HL-60/S4 (cell line): ENCODE results near the gene CDKN1C.
"Not testable (repeated sequence)": the region's sequence is repeated elsewhere in the genome, so short reads cannot be mapped to it uniquely, and the experiment has no call there.

Experiments
- in situ Hi-C: fragments of 300-500 bp; cut with MboI; formaldehyde crosslinking; loops from 2 replicates; pipeline ENCODE4 v1.14.3; 2022; ENCODE audit warnings: low sequenced_read_pairs

CDKN1C gene

DNA sequence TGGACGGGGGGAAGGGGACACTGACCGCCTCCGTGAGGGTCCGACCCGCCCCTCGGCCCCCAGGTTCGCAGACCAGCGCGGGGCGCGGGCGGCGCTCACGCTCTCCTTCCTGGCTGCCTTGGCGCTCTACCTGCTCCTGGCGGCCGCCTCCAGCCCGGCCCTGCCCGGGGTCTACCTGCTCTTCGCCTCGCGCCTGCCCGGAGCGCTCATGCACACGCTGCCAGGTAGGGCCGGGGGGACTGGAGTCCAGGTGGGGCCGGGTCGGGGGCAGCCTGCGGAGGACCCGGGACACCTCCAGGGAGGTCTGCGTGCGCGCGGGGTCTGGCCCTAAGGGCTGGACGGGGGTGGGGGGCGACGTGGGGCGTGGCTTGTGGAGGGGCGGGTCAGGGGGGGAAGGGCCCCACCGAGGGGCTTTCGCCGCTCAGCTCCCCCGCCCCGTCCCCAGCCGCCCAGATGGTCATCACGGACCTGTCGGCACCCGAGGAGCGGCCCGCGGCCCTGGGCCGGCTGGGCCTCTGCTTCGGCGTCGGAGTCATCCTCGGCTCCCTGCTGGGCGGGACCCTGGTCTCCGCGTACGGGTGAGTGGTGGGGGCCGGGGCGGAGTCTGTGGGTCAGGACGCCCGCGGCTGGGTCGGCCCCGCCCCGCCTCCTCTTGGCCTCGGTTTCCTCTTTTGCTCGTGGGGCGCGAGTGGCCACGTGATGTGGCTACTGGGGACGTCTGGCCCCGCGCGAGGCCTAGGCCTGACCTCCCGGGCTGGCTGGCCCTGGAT is 23.7 kb upstream of the CDKN1C start:
- in situ Hi-C loops = no loop called here

DNA sequence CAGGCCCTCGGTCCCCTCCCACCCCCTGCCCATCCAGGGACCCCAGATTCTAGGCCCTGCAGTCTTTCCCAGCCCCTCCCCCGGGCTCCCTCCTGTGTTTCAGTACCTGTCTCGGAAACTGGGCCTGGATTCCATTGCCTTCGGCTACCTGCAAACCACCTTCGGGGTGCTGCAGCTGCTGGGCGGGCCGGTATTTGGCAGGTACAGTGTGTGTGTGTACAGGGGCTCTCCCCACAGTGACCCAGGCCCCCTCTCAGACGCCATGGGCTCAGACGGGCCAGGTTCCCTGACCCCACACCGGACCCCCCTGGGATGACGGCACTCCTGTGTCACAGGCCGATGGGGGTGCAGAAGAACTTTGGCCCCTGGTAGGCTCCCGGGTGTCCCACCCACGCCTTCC is 22.6 kb upstream of the CDKN1C start:
- in situ Hi-C loops = no loop called here

DNA sequence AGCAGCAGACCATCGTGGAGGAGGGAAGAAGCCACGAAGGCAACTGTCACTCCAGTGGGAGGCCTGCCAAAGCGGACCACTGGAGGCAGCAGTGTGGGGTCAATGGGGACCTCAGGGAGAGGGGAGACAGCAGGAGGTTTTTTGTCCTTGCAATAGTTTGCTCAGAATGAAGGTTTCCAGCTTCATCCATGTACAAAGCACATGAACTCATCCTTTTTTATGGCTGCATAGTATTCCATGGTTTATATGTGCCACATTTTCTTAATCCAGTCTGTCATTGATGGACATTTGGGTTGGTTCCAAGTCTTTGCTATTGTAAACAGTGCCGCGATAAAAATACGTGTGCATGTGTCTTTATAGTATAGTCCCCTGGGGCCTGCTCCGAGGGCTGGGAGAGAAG is 19.7 kb upstream of the CDKN1C start:
- in situ Hi-C loops = not testable (repeated sequence)

DNA sequence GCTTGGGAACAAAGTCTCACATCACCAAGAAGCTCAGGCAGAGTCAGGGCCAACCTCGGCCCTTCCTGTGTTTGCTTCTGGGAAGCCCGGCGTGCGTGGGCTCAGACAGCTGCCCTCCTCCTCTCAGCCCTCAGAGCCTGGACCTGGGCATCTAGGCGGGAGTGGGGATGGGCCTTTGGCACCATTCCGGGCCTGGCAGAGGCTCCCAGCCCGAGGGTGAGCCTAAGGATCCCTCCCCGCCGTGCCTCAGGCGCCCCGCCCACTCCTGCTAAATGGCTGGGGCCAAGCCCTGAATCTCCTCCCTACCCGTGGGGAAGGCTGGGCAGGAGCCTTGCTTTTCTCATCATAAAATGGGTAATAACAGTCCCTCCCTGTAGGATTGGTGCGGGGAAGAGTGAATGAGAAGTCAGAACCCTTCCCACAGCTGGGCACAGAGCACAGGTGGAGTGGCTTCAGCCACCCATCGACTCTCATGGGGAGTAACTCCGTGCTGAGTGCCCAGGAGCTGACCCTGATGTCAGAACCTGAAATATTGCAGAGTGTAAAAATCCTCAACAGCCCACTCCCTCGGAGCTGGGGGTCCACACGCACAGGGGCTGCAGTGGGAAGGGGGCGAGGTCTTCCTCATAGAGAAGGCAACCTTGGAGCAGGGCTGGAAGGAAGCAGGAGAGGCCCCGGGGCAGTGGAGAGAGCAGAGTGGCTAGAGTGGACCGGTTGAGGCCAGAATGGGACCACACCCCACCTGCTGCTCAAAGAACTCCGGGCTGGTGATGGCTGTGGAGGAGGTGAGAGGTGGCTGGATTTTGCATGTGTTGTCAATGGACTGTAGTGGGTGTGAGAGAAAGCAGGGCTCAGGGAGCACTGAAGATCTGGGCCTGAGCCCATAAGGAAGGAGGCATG is 18.8 kb upstream of the CDKN1C start:
- in situ Hi-C loops = no loop called here

DNA sequence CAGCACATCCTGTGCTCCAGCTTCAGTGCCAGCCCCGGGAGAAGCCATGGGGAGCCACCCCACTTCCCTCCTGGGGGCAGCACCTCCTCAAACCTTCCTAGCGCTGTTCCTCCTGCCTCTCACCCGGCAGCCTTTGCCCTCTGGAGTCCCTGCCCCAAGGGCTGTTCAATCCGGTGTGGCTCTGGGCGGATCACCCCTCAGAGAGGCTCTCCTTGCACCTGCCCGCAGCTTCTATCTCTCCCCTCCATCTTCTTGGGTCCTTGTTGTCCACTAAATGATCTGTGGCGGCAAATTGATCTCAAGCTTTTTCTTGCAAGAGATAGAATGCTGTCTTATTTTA is 18.1 kb upstream of the CDKN1C start:
- in situ Hi-C loops = no loop called here

DNA sequence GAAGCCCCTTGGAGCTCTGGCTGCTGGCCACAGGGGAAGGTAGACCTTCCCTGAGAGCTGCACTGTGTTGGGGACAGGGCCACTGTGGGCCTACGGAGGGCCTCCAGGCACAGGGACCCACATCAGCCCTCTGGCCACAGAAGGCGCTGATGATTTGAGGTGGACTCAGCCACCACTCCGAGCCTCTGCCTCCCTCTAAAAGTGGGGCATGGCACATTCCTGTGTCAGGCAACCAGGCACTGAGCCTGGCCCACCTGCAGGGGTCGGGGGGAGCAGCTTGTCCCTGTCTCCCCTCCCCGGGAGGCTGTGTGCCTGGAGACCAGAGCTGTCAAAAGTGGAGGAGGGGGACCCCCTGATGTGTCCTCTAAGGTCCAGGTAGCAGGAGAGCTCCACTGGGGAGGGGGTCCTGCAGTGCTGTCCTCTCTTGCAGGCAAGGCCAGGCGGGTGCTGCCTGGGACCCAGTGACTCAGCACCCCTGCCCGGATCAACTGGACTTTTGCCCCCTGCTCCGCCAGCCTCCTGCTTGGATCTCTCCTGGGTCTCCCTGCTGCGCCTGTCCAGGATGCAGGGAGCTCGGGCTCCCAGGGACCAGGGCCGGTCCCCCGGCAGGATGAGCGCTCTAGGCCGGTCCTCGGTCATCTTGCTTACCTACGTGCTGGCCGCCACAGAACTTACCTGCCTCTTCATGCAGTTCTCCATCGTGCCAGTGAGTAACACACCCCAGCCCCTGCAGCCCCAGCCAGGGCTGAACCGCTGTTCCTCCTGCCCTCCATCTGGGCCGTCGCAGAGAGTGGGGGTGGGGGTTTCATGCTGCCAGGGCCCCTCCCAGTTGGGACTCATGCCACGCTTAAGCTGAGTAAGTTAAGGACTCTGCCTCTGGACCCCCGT is 17.5 kb upstream of the CDKN1C start:
- in situ Hi-C loops = no loop called here

DNA sequence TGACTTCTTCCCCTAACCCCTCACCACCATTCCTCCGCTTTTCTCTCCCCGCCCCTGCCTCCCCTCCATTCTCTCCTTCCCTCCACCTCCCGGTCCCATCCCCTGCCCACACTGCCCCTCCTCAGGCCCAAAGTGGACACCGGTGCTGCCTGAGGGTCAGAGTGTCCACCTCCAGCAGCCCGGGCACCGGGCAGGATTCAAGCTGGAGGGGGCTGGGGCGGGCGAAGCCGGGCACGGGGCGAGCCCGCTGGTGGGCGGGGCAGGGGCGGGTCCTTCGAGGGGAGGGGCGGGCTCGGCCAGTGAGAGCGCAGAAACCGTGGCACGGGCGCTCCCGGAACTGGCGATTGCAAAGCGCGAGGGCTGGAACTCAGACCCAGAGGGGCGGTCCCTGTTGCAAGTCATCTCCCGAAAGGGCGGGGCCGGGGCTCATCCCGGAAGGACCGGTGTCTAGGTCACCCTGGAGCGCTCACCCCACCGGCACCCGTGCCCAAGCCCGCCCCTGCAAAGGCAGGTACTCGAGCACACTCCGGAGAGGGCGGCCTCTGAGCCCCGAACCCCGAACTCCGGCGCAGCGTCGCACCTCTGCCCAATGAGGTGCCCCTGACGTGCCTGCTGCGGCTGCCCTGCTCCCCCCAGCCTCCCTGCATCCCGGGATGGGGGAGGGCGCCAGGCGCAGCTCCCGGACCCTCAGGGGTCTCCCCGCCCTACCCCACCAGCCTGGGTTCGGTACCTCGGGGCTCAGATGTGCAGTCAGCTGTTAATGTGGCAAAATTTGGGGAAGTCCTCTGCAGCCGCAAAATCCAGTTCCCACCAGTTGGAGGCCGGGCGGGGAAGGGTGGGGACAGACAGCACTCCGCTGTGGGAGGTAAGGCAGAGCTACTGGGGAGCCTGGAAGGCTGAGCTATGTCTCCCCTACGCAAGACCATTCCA is 16.5 kb upstream of the CDKN1C start:
- in situ Hi-C loops = no loop called here

DNA sequence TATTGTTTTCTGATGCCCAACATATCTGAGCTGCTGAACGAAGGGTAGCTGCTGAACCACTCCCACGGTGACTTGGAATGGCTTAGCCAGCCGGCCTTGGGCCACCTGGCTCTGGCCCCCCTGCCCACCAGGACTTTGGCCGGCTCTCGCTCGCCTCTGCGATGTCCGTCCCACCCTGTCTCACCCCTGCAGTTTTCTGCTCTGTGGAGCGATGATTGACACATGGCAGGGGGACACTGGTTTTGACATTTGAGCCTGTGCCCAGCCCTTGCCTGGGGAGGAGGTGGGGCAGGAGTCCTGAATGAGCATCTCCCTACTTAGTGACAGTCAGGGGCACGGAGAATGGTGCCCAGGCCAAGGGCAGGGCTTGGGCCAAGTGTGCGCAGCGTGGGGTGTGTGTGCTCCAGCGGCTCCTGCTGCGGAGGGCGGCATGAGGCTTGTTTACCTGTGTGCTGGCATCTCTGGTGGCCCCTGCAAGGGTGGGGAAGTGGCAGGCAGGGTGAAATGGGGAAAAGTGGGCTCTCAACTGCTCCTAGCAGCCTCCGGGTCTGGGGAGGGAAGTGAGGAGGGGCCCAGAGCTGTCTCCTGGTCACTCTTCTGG is 15.7 kb upstream of the CDKN1C start:
- in situ Hi-C loops = no loop called here

DNA sequence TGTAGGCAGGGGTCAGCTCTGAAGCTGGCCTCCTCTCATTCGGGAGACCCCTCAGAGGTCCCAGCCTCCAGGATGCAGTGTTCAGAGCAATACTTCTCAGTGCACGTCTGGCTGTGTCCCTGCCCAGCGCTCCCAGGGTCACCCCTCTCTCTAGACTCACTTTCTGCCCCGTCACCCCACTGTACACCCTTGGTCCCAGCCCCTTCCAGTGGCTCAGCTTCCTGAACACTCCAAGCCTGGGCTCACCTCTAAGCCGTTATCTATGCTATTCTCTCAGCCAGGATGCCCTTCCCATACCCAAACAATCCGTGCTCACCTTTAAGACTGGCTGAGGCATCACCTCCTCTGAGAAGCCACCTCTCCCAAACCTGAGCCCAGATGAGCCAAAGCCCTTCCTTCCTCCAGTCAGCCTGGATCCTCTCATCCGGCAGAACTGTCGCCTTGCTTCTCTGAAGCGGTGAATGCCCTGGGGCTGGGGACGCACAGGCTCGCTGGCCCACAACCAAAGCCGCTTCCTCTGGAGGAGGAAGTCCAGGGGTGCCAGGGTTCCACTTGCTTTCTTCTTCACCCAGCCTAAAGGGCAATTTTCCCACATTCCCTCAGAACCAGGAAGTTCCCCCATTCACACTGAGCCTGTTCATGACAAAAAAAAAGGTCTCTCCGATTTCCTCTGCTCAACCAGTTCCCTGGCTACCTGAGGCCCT is 13.7 kb upstream of the CDKN1C start:
- in situ Hi-C loops = loop anchor here (10.0 to 25.0 kb wide), 3 partner anchors 364 to 712 kb away; no protein-coding TSS in a partner anchor

DNA sequence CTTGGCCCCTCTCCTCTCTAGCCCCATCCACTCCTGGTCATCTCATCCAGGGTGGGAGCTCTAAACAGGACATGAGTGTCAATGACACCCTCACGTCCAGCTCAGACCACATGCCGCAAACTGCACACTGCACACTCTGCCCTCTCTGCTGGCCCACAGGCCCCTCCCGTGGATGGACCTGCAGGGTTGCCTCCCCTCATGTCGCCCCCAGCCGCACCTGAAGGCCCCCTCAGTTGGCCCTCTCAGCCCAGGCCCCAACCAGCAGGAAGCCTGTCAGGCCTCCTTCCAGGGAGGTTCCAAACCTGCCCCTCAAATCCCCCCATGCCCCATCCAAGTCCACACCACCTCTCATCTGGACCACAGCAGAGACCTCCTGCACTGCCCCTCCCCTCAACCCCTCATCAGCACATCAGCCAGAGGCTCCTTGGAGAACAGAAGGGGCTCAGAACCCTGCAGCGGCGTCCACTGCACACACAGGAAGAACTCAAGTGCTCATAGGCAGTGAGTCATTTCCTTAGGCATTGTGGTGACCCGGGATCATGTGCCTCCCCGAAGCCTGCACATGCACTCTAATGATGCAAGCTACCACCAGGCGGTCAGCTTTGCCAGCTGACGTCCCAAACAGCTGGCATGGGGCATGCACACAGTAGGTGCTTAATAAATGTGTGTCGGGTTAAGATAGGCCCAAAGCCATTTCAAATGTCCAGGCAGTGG is 12.9 kb upstream of the CDKN1C start:
- in situ Hi-C loops = loop anchor here (10.0 to 25.0 kb wide), 3 partner anchors 364 to 711 kb away; no protein-coding TSS in a partner anchor

DNA sequence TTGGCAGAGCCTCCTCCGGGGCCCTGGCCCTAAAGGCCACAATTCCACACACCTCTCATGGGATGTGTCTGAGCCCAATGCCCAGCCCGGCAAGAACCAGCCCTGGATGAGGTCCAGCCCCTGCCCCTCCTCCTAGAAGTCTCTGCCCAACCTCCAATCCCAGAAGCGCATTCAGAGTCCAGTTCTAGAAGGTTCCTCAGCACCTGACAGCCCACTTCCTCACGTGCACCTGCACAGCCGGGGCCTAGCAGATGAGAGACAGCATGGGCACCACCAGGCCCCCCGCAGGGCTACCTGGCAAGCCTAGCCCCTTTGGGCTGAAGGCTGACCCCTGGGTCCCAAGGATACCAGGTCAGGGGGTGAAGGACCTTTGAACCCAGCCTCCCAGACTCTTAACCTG is 11.5 kb upstream of the CDKN1C start:
- in situ Hi-C loops = loop anchor here (10.0 to 25.0 kb wide), 3 partner anchors 362 to 710 kb away; no protein-coding TSS in a partner anchor

DNA sequence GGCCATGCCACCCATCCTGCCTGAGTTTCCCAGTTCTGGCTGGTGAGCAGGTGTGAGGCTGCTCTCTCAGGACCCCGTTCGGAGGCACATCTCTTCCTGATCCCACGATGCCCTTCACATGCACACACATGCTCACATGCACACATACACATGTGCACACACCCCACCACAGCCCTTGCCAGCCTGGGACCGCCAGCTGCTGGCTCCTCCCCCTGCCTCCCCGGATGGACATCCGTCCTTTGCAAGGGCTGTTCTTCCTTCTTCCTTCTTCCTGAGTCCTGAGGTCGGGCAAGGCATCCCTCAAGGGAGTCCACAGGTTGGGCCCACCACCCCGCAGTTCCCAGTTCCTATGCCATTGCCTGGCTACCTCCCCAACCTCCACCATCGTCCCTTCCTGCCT is 10.5 kb upstream of the CDKN1C start:
- in situ Hi-C loops = loop anchor here (10.0 to 25.0 kb wide), 3 partner anchors 361 to 709 kb away; no protein-coding TSS in a partner anchor

DNA sequence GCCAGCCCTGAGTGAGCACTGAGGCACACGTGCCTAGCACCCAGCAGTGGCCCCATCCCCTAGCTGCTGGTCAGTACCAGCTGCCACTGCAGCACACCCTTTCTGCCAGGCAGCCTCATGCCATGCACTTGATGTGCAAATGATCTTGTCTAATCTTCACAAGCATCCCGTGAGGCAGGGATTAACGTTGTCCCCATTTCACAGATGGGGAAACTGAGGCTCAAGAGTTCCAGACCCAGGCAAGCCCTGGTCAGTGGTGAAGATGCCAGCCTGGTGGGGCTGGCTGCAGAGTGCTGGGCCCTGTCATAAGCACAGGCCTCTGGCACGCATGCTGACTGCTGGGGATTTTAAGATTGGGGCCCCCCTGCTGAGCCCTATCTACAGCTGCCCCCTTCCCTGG is 8.4 kb upstream of the CDKN1C start:
- in situ Hi-C loops = loop anchor here (10.0 to 25.0 kb wide), 3 partner anchors 359 to 707 kb away; no protein-coding TSS in a partner anchor

DNA sequence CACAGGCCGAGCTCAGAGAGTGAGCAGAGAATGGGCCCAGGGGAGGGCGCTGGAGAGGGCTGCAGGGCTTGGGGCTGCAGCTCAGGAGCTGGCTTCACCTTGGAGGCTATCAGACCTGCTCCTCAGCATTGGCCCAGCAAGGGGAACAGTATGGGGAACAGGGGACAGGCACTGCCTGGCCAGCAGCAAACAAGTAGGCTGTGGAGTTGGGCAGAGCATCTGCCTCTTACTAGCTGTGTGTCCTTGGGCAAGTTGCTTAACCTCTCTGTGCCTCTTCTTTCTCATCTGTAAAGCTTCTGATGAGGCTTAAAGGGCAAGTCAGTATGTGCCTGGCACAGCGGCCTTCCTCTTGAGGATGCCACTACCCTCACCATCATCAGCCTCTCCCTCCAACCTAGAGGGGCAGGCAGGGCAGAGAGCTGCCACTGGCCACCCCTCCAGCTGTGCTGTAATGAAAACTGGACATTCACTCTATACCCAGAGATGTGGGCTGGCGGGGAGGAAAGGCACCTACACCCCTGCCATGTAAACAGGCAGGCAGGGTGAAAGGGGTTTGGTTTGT is 7.5 kb upstream of the CDKN1C start:
- in situ Hi-C loops = loop anchor here (10.0 to 25.0 kb wide), 3 partner anchors 358 to 706 kb away; no protein-coding TSS in a partner anchor

DNA sequence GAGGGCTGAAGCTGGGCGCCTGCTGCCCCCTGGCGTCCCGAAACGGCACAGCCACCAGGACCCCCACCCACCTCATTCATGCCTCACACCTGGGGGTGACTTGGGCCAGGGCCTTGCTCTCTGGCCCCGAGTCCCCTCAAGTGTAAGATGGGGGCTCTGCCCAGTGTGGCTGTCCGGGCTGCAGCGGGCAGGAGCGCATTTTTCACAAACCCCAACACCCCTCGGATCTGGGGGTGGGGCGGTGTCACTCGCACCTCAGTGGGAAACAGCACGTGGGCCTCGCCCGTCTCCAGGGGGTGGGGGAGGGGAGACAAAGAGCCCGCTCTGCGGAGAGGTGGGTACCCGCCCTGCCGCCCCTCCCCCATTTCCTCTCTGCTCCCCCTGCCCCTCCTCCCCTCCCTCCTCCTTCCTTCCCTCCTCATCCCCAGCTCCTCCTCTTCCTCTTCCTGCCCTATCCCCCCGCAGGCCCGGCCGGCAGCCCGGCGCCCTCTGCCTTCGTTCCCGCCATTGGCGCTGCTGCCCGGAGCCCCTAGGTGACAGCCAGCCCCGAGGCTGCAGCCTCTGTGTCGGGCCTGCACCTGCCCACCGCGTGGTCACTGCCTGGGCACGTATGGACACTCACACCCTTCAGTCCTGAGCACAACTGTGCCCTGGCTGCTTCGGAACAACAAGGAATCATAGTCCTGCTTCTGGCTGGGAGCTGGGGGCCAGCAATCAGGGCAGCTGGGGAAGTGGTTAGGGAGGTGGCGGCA is 6.8 kb upstream of the CDKN1C start:
- in situ Hi-C loops = loop anchor here (10.0 to 25.0 kb wide), 3 partner anchors 358 to 705 kb away; no protein-coding TSS in a partner anchor

DNA sequence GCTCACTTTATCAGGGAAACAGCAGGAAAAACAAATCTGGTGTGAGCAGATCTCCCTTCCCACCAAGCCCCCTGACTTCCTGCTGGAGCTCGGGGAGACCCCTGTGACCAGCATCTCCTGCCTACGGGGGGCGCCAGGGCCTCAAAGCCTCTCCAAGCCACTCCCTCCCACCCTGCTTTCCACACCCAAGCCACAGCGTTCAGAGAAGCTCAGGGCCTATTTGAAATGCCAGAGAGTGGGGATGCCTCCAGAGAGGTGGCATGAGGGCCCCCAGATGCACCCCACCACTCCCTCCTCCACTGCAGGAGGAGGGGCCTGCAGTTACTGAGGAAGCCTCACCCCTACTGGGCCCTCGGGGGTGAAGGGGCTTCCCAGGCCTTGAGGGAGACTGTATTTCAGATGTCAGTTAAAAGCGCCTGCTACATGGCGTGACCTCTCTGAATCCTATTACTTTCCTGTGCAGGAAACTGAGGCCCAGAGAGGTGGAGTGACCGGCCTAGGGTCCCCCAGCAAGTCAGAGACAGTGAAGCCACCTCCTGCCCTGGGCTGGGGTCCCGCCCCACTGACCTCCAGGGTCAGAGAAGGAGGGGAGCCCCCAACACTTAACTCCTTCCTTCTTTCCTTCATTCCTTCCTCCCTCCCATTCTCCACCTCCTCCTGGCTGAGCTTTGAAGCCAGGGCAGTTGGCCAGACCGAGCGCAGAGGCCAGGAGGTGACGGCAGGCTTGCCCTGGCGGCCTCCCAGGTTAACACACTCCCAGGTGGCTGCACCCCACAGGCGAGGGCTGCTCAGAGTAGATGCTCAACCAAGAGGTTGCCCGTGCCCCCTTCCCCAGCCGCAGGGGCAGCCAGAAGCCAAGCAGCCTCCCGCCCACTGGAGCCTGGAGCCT is 6.0 kb upstream of the CDKN1C start:
- in situ Hi-C loops = loop anchor here (10.0 to 25.0 kb wide), 3 partner anchors 357 to 704 kb away; no protein-coding TSS in a partner anchor
